ENCODE results near the gene PRRG2.

DNA sequence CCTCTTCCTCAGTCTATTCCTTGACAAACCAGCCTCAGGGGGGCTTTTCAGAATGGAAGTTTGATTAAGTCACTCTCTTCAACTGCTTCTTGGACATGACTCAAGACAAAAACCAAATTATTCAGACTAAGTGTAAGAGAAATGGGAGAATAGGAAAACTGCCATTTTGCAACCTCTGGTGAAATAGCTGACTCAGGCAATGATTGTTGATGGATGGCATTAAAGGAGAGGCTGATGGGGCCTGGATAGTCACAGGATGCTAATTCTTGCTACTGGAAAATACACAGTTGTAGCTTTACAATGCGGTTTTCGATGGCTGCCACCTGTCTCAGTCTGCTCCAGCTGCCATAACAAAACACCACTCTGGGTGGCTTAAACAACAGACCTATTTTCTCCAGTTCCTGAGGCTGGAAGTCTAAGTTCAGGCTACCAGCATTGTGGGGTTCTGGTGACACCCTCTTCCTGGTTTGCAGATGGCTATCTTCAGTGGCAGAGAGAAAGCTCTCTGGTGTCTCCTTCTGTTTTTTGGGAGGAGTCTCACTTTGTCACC lies 6.8 kb upstream of the PRRG2 start:
- TF ChIP-seq FLYWCH1 (CRISPR knock-in tag; IDR thresholded peaks at IDR 0.05) (no peak), REPIN1 (CRISPR knock-in tag; IDR thresholded peaks at IDR 0.05; ENCODE audit: borderline replicate concordance, low read depth) (no peak), TBP (CRISPR knock-in tag; IDR thresholded peaks at IDR 0.05) (no peak), JUN (CRISPR knock-in tag; IDR thresholded peaks at IDR 0.05) (no peak), FOXM1 (CRISPR knock-in tag; IDR thresholded peaks at IDR 0.05) (no peak), TAF1 (CRISPR knock-in tag; IDR thresholded peaks at IDR 0.05) (no peak), HNF4G (IDR thresholded peaks at IDR 0.05; ENCODE audit: borderline replicate concordance, low read depth, low read length) (no peak), HNF4G (CRISPR knock-in tag; IDR thresholded peaks at IDR 0.05; ENCODE audit: borderline replicate concordance, low read depth) (no peak)
- TF ChIP-seq, protein P1, sequence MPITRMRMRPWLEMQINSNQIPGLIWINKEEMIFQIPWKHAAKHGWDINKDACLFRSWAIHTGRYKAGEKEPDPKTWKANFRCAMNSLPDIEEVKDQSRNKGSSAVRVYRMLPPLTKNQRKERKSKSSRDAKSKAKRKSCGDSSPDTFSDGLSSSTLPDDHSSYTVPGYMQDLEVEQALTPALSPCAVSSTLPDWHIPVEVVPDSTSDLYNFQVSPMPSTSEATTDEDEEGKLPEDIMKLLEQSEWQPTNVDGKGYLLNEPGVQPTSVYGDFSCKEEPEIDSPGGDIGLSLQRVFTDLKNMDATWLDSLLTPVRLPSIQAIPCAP (CRISPR knock-in tag; IDR thresholded peaks at IDR 0.05; ENCODE audit: low read depth) = no peak
- TF ChIP-seq, protein P2, sequence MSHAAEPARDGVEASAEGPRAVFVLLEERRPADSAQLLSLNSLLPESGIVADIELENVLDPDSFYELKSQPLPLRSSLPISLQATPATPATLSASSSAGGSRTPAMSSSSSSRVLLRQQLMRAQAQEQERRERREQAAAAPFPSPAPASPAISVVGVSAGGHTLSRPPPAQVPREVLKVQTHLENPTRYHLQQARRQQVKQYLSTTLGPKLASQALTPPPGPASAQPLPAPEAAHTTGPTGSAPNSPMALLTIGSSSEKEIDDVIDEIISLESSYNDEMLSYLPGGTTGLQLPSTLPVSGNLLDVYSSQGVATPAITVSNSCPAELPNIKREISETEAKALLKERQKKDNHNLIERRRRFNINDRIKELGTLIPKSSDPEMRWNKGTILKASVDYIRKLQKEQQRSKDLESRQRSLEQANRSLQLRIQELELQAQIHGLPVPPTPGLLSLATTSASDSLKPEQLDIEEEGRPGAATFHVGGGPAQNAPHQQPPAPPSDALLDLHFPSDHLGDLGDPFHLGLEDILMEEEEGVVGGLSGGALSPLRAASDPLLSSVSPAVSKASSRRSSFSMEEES (CRISPR knock-in tag; IDR thresholded peaks at IDR 0.05) = no peak

All from HepG2 (cell line).